Measurements from ENCODE around the gene PRKAB2.
"Not testable (repeated sequence)": the region's sequence is repeated elsewhere in the genome, so short reads cannot be mapped to it uniquely, and the experiment has no call there.

Gene PRKAB2

DNA sequence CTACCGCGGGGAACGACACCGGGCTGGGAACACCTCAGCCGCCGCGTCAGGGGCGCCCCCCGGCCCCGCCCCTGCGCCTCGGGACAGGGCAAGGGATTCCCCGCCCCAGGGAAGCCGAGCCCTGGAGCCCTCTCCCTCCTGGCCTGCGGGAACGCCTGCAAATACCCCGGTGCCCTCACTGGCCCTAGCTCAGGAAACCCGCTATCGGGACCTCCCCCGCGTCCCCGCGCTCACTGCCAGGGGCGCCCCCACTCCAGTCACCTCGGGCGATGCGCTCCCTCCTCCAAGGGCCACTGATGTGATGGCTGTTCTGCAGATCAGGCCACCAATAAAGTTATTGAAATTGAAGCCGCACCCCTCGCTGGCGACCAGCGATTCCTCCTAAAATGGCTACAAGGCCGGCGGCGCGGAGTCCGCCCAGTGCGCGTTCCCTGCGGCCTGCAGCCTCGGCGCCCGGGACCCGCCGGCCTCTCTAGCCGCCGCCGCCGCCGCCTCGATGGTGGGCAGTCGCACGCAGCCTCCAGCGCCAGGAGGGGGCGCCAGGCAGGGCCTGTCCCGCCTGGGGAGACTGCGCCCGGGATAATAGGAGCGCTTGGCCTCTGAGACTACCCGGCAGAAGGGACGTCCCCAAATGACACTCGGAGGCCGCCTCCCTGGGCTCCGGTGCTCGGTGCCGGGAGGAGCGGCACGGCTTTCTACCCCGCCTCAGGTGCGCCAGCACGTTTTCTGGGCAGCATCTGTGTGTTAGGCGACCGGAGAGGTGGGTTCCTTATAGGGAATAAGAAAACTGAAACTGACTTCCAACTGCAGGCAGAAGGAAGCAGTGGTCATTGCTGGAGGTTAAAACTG lies at the start of gene PRKAB2:
Gene PRKAB2 (minus strand): TSS at position 303 of the 849 bp plus-strand sequence. CDS start 326 bp downstream, outside the sequence.
- DNase-seq (ENCODE audit: low spot score) = peak; percentile 98

DNA sequence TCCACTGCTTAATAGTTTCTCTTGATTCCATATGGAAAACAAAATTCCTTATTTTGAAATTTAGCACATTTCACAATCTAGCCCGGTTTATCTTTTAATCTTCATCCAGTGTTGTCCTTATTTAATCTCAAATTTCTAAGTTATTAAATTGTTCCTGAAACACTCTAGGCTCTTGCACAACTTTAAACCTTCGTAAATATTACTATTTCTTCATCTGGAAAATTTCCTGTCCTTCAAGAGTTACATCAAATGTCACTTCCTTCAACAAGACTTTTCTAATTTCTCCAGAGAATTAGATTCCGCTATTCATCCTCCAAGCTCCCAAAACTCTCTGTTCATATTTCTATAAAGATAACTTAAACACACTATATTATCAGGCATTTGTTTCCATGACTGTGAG lies 46.3 kb upstream of the PRKAB2 start:
- no peak for DNase-seq (ENCODE audit: low spot score)

GRCh38 chr1:147217141-147217540 lies 44.9 kb upstream of the PRKAB2 start:
- no peak for DNase-seq (ENCODE audit: low spot score)

DNA sequence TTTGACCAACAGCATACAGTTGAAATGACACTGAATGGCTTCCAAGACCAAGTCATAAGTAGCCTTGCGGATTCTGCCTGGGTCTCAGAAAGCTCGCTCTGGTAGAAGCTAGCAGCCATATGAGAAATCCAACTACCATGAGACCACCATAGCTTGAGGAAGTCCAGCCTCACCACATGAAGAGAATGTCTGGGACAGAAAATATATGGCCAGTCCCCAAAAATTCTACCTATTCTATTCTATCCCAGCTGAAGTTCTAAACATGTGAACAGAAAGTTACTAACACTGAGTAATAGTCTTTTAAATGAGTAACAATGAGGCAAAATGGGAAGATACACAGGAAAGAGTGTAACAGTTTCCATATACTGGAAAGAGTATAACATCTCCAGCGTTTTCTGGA lies 43.9 kb upstream of the PRKAB2 start:
- DNase-seq (ENCODE audit: low spot score) = no peak

GRCh38 chr1:147215540-147215916 lies 43.3 kb upstream of the PRKAB2 start:
- no peak for DNase-seq (ENCODE audit: low spot score)

DNA sequence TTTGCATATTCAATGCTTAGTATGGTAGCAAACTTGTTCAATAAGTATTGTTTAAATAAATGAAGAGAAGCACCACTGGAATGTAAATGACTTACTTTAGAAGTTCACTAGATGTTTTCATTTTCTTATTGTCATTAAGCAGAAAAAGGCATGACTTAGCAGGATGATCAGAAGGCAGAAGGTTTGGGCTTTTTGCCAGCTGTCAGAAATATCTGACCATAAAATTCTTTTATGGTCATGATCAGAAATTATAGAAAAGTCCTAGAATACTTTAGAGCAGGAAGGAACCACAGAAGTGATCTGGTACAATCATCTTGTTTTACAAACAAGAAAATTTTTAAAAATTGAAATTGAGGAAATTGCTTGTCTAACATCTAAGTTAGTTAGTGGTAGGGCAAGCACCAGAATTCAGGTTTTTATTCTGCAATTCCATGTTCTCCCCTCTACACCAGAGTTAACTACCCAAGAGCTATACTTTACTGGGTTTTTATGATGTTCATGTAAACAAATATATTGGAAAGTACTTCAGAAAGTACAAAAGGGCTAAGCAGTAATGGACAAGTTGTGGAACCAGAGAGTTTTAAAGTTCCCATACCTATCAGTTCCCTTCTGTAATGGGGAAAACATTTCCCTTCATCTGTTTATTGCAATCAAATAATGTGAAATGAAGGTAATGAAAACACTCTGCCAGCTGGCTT lies 42.7 kb upstream of the PRKAB2 start:
- DNase-seq (ENCODE audit: low spot score) = no peak

DNA sequence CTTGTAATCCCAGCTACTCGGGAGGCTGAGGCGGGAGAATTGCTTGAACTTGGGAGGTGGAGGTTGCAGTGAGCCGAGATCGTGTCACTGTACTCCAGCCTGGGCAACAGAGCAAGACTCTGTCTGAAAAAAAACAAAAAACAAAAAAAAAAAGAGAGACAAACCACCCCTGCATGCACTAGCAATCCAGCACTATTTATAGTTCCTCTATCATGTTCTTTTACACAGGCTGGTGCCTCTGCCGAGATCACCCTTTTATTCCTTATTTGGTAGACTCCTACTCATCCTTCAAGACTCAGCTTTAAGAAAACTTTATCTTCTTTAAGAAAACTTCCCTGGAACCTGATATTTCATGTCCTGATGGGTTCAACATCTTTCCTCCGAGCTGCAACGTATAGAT lies 42.1 kb upstream of the PRKAB2 start:
- DNase-seq (ENCODE audit: low spot score) = no peak

DNA sequence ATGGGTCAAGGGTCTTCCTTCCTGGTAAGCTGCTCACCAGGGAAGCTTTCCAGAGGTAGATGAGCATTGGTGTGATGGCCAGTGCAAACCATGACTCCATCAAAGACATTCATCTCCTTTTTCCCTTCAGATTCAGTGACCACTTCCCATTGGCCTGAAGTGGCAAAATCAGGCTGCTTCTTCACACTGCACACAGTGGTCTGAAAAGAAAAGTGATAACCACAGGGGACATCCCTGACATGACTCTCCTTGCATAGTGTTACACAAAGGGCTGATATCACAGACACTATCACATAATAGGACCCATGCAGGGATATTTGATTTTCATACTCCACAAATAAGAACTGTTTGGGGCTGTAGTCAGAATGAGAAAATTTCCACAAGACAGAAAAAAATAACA lies 41.0 kb upstream of the PRKAB2 start:
- no peak for DNase-seq (ENCODE audit: low spot score)

GRCh38 chr1:147211577-147211976 lies 39.3 kb upstream of the PRKAB2 start:
- no peak for DNase-seq (ENCODE audit: low spot score)

- DNase-seq (ENCODE audit: low spot score) = no peak
These were observed 38.7 kb upstream of the PRKAB2 start for GRCh38 chr1:147210987-147211386.

DNA sequence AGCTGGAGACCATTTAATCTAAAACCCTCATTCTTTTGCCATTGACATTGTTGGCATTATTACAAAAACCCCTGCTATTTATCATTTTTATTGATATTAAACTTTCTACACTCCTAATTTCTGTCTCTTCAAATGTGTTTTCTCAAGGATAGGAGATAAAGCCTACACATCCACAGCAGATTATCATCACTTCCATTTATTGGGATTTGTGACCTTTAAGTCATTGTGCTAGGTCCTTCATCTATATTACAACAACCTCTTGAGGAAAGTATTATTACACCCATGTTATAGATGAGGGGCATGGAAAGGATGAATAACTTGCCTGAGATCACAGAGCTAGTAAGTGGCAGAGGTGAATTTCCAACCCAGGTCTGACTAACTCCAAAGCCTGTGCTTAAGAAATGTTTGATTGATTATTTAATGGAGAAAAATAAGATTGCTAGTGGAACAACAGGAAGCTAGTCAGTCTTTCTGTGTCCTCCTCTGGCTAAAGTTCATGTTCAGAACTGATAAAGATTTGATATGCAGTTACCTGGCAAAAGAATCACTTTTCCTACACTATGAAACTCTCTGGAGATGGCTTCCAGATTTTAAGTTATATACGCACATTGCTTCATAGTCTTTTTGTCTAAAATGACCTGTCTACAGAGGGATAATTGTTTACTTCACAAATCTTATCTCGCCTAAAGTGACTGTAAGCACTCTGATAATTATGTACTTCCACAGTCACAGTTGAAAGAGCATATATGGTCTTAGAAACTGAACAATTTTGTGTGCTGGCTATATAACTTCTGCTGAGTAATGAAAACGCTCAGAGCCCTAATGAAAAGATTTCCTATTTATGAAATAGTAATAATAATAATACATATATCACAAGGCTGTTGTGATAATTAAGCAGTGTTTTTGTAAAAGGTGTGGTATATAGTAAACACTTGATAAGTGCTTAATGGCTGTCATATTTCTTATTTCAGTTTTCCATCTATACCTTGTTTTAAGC lies 37.9 kb upstream of the PRKAB2 start:
- DNase-seq (ENCODE audit: low spot score) = no peak

GRCh38 chr1:147208619-147209018 lies 36.3 kb upstream of the PRKAB2 start:
- no peak for DNase-seq (ENCODE audit: low spot score)

- no peak for DNase-seq (ENCODE audit: low spot score)
These were observed 34.9 kb upstream of the PRKAB2 start for GRCh38 chr1:147207192-147207591.

DNA sequence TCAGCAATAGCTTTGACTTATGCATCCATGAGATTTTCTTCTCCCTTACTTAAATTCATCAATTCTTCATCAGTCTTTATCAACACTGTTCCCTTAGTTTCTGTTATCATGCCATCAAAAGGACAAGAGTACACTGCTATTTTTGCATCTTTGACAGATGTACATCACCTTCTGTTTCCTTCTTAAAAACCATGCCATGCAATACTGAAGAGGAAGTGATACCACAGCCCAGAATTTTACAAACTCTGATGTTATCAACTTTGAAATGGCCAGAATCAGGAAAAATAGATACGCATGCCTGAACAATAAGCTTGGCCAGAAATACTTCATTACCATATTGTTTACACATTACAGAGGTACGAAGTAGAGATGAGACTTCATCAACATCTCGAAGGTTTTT lies 31.8 kb upstream of the PRKAB2 start:
- DNase-seq (ENCODE audit: low spot score) = no peak

DNA sequence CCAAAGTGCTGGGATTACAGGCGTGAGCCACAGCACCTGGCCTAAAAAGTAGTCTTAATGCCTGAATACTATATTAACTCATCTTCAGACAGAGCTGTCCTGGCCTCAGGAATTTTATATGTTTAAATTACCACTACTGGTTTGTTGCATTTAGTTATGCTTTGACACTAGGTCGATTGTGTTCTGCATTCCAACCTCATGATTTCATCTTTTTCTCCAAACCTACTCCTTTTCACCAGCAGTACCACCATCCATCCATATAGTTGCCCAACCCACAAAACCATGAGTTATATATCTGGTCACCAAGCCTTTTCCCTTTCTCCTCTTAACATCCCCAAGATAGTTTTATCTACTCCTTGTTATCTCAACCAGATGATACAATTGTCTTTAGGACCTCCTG lies 30.3 kb upstream of the PRKAB2 start:
- DNase-seq (ENCODE audit: low spot score) = no peak

DNA sequence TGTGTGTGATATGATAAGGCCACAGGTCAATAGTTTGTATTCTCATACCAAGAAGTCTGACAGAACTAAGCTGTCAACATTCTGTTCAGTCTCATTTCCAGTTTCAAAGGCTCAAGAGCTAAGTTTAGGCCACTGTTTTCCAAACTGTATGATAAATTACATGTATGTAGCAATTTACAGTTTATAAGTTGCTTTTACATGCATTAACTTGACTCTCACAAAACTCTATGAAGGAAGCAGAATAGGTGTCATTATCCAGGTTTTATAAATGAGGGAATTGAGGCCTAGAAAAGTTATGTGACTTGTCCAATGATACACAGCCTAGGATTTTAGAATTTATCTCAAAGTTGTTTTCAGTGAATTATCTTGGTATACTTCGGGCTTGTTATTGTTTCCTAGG lies 29.5 kb upstream of the PRKAB2 start:
- no peak for DNase-seq (ENCODE audit: low spot score)

DNA sequence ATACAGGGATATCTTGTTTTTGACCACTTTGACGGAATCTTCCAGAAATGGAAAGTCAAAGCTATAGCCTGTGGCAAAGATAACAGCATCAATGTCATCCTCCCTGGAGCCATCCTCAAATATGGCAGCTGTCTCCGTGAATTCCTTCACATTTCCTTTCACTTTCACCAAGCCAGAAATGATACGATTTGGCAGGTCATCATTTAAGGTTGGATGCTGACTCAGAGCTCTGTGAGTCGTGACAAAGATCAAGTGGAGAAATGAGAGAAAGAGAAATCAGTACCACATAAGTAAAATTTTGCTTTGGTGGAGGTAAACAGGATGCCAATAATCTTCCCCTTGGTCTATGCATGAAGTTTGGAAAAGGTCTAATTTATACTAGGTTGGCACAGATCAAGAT lies 29.0 kb upstream of the PRKAB2 start:
- no peak for DNase-seq (ENCODE audit: low spot score)

DNA sequence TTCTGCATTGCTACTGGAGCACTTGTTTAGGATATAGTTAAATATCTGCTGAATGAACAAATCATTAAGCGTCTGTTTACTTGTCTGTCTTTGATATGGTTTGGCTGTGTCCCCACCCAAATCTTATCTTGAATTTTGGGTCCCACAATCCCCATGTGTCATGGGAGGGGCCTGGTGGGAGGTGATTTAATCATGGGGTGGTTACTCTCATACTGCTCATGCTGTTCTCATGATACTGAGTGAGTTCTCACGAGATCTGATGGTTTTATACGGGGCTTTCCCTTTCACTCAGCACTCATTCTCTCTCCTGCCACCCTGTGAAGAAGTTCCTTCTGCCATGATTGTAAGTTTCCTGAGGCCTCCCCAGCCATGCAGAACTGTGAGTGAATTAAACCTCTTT lies 25.1 kb upstream of the PRKAB2 start:
- DNase-seq (ENCODE audit: low spot score) = not testable (repeated sequence)

DNA sequence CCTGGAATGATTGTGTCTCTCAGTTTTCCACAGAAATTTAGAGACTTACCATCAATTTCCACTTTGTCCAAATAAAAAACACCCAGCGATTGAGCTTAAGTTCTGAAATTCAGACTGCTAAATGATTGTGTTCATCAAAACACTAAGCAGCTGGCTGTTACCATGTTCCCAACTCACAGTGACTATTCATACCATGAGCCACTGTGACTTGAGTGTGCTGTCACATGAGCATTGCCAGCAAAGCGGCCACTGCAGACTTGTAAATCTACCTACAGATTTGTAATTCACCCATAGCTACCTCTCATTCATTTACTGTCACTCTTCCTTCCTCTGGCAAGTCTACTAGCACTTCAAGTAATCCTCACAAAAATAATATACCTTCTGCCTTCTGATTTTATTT lies 17.2 kb upstream of the PRKAB2 start:
- DNase-seq (ENCODE audit: low spot score) = no peak

- DNase-seq (ENCODE audit: low spot score) = no peak
These were observed 13.2 kb upstream of the PRKAB2 start for GRCh38 chr1:147185432-147185831.

DNA sequence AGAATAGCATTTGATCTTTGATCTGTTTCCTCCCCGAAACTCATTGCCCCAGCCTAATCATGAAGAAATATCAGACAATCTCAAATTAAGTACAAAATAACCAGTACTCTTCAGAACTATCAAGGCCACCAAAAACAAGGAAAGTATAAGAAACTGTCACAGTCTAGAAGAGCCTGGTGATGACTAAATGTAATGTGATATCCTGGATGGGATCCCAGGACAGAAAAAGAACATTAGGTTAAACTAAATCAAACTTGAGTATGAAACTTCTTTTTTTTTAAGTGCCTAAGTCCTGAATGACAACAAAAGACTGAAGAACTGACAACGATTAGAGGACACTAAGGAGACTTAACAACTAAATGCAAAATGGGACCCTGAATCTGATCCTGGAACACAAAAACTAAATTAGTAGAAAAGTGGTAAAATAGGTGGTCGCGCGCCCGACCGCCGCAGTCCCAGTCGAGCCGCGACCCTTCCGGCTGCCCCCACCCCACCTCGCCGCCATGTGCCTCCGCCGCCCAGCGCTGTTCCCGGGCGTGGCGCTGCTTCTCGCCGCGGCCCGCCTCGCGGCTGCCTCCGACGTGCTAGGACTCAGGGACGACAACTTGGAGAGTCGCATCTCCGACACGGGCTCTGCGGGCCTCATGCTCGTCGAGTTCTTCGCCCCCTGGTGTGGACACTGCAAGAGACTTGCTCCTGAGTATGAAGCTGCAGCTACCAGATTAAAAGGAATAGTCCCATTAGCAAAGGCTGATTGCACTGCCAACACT lies 5.5 kb upstream of the PRKAB2 start:
- peak; percentile 19 for DNase-seq (ENCODE audit: low spot score)

Measured in AG20443 (cell line).